ENCODE measurements around the gene NARS2.
A peak's percentile ranks its signal among the peaks of the same experiment; 100 is the strongest.
"Not testable (repeated sequence)": the region's sequence is repeated elsewhere in the genome, so short reads cannot be mapped to it uniquely, and the experiment has no call there.

The NARS2 gene

GRCh38 chr11:78514922-78515502, 59.7 kb downstream of the NARS2 start:
- Mint-ChIP-seq H3K36me3 (peaks cover 26% of the 10 kb centered on the region), H3K27me3 (no peaks in the 10 kb centered on the region), H3K9me3 (peaks cover 4% of the 10 kb centered on the region), H3K4me1 (peaks cover 5% of the 10 kb centered on the region), H3K27ac (no peak overlapping the region), H3K4me3 (no peak overlapping the region)
- ATAC-seq (ENCODE audit: low read depth), result no peak
- DNase-seq (ENCODE audit: low spot score in 2 of 2), result no peak

GRCh38 chr11:78513085-78513484, 61.6 kb downstream of the NARS2 start:
- H3K9me3 Mint-ChIP-seq; ATAC-seq (ENCODE audit: low read depth); H3K4me1 Mint-ChIP-seq; H3K27ac Mint-ChIP-seq; H3K27me3 Mint-ChIP-seq; DNase-seq (ENCODE audit: low spot score in 2 of 2); H3K4me3 Mint-ChIP-seq: not testable (repeated sequence)
- peaks cover 33% of the 10 kb centered on the region for H3K36me3 Mint-ChIP-seq

DNA sequence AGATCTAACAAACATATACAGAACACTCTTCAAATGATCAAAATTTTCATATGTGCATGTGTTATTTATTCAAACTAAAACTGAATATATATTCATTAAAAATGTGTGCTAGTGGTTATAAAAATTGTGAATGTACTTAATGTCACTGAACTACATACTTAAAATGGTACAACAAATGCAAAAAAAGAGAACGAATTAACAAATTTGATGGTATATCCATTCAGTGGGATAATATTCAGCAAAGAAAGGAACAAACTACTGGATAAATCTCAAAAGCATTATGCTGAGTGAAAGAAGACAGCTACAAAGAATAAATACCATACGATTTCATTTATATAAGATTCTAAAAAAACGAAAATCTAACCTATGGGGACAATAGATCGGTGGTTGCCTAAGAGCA, 64.1 kb downstream of the NARS2 start:
- ATAC-seq (ENCODE audit: low read depth), result no peak
- peaks cover 29% of the 10 kb centered on the region for H3K36me3 Mint-ChIP-seq
- H3K27ac Mint-ChIP-seq, result no peak overlapping the region
- H3K4me3 Mint-ChIP-seq, result no peak overlapping the region
- peaks cover 5% of the 10 kb centered on the region for H3K9me3 Mint-ChIP-seq
- H3K27me3 Mint-ChIP-seq, result no peaks in the 10 kb centered on the region
- no peak for DNase-seq (ENCODE audit: low spot score in 2 of 2)
- peaks cover 3% of the 10 kb centered on the region for H3K4me1 Mint-ChIP-seq

DNA sequence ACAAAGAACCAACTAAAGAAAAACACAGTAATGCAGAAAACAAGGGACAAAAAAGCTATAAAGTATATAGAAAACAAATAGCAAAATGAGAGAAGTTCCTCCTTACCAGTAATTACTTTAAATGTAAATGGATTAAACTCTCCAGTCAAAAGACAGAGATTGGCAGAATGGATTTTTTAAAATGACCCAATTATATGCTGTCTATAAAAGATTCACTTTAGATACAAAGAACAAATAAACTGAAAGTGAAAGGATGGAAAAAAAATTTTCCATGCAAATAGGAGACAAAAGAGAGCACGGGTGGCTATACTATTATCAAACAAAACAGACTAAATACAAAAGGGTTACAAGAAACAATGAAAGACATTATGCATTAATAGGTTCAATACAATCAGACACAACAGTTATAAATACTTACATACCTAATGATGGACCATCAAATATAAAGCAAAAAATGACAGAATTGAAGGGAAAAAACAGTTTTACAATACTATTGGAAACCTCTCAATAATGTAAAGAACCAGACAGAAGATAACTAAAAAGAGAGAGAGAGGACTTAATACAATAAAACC, 64.6 kb downstream of the NARS2 start:
- peaks cover 3% of the 10 kb centered on the region for H3K4me1 Mint-ChIP-seq
- H3K27ac Mint-ChIP-seq, result no peak overlapping the region
- H3K9me3 Mint-ChIP-seq, result peaks cover 5% of the 10 kb centered on the region

GRCh38 chr11:78504708-78505107, 70.0 kb downstream of the NARS2 start:
- no peak overlapping the region for H3K4me3 Mint-ChIP-seq
- DNase-seq (ENCODE audit: low spot score in 2 of 2) (no peak), ATAC-seq (ENCODE audit: low read depth) (no peak)
- H3K36me3 Mint-ChIP-seq, result peaks cover 7% of the 10 kb centered on the region
- H3K27me3 Mint-ChIP-seq, result no peaks in the 10 kb centered on the region
- peaks cover 2% of the 10 kb centered on the region for H3K9me3 Mint-ChIP-seq
- H3K4me1 Mint-ChIP-seq, result no peaks in the 10 kb centered on the region
- H3K27ac Mint-ChIP-seq, result peak overlapping the region; percentile 15

More for the DNA sequence above, 64.6 kb downstream of the NARS2 start:
- no peaks in the 10 kb centered on the region for H3K27me3 Mint-ChIP-seq
- no peak overlapping the region for H3K4me3 Mint-ChIP-seq
- no peak for DNase-seq (ENCODE audit: low spot score in 2 of 2)
- peaks cover 29% of the 10 kb centered on the region for H3K36me3 Mint-ChIP-seq
- no peak for ATAC-seq (ENCODE audit: low read depth)

- no peak for ATAC-seq (ENCODE audit: low read depth)
- no peaks in the 10 kb centered on the region for H3K27me3 Mint-ChIP-seq
- H3K27ac Mint-ChIP-seq, result no peak overlapping the region
- no peaks in the 10 kb centered on the region for H3K9me3 Mint-ChIP-seq
- H3K4me1 Mint-ChIP-seq, result no peaks in the 10 kb centered on the region
- no peak overlapping the region for H3K4me3 Mint-ChIP-seq
- no peak for DNase-seq (ENCODE audit: low spot score in 2 of 2)
- H3K36me3 Mint-ChIP-seq, result peaks cover 4% of the 10 kb centered on the region
These were observed 70.5 kb downstream of the NARS2 start for GRCh38 chr11:78504181-78504580.

DNA sequence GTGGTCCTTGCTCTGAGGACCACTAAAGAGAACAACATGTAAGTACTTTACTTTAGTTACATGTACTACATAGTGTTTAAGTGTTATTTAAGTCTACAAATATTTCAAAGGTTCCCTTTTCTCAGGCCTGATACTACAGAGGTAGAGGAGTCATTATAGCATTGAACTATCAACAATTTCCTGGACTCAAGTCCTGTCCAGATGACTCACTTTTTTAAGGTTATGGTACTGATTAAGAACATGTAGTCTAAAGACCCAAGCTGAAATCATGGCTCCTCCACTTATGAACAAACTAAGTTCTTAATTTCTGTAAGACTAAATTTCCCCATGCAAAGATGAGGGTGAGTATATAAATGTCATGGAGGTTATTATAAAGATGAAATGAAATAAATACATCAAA, 74.7 kb downstream of the NARS2 start:
- H3K27ac Mint-ChIP-seq, result no peak overlapping the region
- H3K9me3 Mint-ChIP-seq, result no peaks in the 10 kb centered on the region
- H3K36me3 Mint-ChIP-seq, result no peaks in the 10 kb centered on the region

DNA sequence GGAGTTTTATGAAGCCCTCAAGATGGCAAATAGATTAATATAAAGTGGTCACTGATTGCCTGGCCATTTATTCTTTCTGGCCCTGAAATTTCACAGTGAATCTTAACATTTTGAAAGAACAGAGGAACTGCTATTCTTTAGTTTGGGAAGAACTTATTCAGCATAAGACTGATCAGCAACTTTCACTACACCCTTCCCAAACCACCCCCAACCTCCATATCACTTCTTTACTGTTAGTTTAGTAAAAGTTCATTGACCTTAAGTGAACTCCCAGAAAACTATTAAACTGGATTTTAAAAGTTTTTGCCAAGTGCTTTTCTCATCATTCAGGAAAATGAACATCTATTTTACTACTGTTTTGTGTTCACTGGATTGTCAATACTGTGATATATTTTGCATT, 77.4 kb downstream of the NARS2 start:
- no peak overlapping the region for H3K4me3 Mint-ChIP-seq
- ATAC-seq (ENCODE audit: low read depth) (no peak), DNase-seq (ENCODE audit: low spot score in 2 of 2) (no peak)
- peaks cover 8% of the 10 kb centered on the region for H3K4me1 Mint-ChIP-seq
- peaks cover under 1% of the 10 kb centered on the region for H3K36me3 Mint-ChIP-seq
- H3K9me3 Mint-ChIP-seq, result no peaks in the 10 kb centered on the region
- no peak overlapping the region for H3K27ac Mint-ChIP-seq
- H3K27me3 Mint-ChIP-seq, result no peaks in the 10 kb centered on the region

More for the DNA sequence above, 74.7 kb downstream of the NARS2 start:
- Mint-ChIP-seq H3K27me3 (no peaks in the 10 kb centered on the region), H3K4me1 (peaks cover 8% of the 10 kb centered on the region), H3K4me3 (no peak overlapping the region)
- no peak for DNase-seq (ENCODE audit: low spot score in 2 of 2)
- ATAC-seq (ENCODE audit: low read depth), result no peak

DNA sequence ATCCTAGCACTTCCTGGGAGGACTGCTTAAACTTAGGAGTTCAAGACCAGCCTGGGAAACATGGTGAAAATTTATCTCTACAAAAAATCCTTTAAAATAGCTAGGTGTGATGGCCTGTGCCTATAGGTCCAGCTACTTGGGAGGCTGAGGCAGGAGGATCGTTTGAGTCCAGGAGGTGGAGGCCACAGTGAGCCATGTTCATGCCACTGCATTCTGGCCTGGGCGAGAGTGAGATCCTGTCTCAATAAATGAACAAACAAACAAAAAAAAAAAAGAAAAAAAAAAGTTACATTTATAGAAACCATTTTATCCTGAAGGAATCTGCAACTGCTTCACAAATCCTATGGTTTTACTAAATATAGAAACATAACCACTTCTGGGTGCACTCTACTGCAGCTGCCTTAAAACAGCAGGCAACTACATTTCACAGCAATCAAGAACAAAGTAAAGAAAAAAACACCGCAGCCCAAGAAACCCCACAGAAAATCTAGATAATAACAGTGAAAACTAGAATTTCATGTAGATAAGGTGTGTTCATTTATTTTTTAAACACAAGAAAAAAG, 81.2 kb downstream of the NARS2 start:
- DNase-seq (ENCODE audit: low spot score in 2 of 2), result no peak
- no peak overlapping the region for H3K4me3 Mint-ChIP-seq
- peaks cover 8% of the 10 kb centered on the region for H3K4me1 Mint-ChIP-seq
- peaks cover 14% of the 10 kb centered on the region for H3K36me3 Mint-ChIP-seq
- no peak overlapping the region for H3K27ac Mint-ChIP-seq
- H3K27me3 Mint-ChIP-seq, result no peaks in the 10 kb centered on the region
- ATAC-seq (ENCODE audit: low read depth), result no peak
- no peaks in the 10 kb centered on the region for H3K9me3 Mint-ChIP-seq

DNA sequence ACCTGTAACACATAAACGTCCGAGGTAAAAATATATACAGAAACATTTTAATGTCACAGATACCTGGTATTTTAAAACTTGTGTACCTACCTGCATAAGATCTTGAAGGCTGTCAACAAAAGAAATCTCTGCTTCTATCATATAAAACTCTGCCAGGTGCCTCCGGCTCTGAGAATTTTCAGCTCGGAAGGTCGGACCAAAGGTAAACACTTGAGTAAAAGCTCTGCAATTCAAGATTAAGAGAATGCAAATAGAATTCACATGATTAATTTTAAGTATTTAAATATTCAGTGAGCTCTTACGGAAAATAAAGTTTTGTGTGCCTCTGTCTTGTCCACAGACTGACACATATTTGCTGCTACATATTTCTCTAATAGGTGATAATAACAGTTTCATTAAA, 81.7 kb downstream of the NARS2 start:
- DNase-seq (ENCODE audit: low spot score in 2 of 2) (no peak), ATAC-seq (ENCODE audit: low read depth) (no peak)
- Mint-ChIP-seq H3K9me3 (no peaks in the 10 kb centered on the region), H3K36me3 (peaks cover 17% of the 10 kb centered on the region), H3K27me3 (no peaks in the 10 kb centered on the region), H3K4me3 (no peak overlapping the region), H3K4me1 (peaks cover 4% of the 10 kb centered on the region), H3K27ac (no peak overlapping the region)

DNA sequence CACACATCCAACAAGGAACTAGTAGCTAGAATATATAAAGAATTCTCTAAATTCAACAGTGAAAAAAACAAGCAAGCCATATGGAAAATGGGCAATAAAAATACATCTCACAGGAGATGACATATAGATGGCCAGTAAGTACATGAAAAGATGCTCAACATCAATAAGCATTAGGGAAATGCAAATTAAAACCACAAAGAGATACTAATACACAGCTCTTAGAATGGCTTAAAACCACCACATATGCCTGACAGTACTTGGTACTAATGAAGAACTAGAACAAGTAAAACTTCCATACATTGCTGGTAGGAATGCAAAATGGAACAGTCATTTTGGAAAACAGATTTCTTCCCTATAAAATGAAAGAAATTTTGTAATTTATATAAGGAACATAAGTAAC, 85.5 kb downstream of the NARS2 start:
- peaks cover 35% of the 10 kb centered on the region for H3K36me3 Mint-ChIP-seq
- ATAC-seq (ENCODE audit: low read depth) (no peak), DNase-seq (ENCODE audit: low spot score in 2 of 2) (no peak)
- no peak overlapping the region for H3K27ac Mint-ChIP-seq
- no peak overlapping the region for H3K4me3 Mint-ChIP-seq
- no peaks in the 10 kb centered on the region for H3K4me1 Mint-ChIP-seq
- no peaks in the 10 kb centered on the region for H3K27me3 Mint-ChIP-seq
- no peaks in the 10 kb centered on the region for H3K9me3 Mint-ChIP-seq

GRCh38 chr11:78478536-78478935, 96.1 kb downstream of the NARS2 start:
- Mint-ChIP-seq H3K27ac (no peak overlapping the region), H3K9me3 (no peaks in the 10 kb centered on the region), H3K4me3 (no peak overlapping the region), H3K27me3 (no peaks in the 10 kb centered on the region), H3K36me3 (peaks cover 27% of the 10 kb centered on the region), H3K4me1 (peaks cover 7% of the 10 kb centered on the region)
- ATAC-seq (ENCODE audit: low read depth) (no peak), DNase-seq (ENCODE audit: low spot score in 2 of 2) (no peak)

DNA sequence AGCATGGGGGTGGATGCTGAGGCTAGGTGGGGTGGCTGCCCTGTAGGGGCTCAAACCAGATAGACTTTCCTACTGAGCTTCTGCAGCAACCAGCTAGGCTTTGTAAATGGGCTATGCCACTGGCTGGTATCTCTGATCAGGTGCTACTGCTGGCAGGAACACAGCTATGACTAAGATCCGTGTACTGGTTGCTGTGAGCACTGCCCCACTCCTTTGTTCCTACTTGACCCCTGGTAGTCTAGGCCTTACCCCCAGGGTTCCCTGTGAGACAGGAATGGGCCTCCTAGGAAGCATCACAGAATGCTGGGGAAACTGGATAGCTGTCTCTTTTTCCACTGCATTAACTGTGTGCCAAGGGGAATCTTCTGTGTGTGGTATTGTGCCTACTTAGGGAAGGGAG, 98.6 kb downstream of the NARS2 start:
- DNase-seq (ENCODE audit: low spot score in 2 of 2) (no peak), ATAC-seq (ENCODE audit: low read depth) (no peak)
- H3K9me3 Mint-ChIP-seq, result peaks cover 1% of the 10 kb centered on the region
- no peaks in the 10 kb centered on the region for H3K4me1 Mint-ChIP-seq
- no peaks in the 10 kb centered on the region for H3K27me3 Mint-ChIP-seq
- H3K4me3 Mint-ChIP-seq, result no peak overlapping the region
- H3K36me3 Mint-ChIP-seq, result peaks cover 22% of the 10 kb centered on the region
- no peak overlapping the region for H3K27ac Mint-ChIP-seq

- no peak for ATAC-seq (ENCODE audit: low read depth)
- Mint-ChIP-seq H3K4me3 (no peak overlapping the region), H3K9me3 (peaks cover 1% of the 10 kb centered on the region), H3K27me3 (no peaks in the 10 kb centered on the region), H3K27ac (no peak overlapping the region), H3K4me1 (peaks cover 5% of the 10 kb centered on the region), H3K36me3 (peaks cover 22% of the 10 kb centered on the region)
- no peak for DNase-seq (ENCODE audit: low spot score in 2 of 2)
These were observed 100.2 kb downstream of the NARS2 start for GRCh38 chr11:78474451-78474850.

DNA sequence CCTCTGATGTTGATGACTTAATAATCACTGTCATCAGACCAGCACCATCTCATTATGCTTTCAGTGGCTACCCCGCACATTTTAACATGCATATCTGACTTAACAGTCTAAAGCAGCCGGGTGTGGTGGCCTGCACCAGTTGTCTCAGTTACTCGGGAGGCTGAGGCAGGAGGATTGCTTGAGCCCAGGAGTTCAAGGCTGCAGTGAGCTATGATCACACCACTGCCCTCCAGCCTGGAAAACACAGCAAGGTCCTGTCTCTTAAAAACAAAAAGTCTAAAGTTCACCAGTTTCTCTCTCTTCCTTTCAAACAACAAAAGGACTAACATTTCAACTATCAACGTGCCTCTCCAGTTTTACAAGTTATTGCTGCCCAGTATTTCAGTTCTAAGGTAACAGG, 101.8 kb downstream of the NARS2 start:
- ATAC-seq (ENCODE audit: low read depth), result no peak
- H3K36me3 Mint-ChIP-seq, result peaks cover 23% of the 10 kb centered on the region
- no peak for DNase-seq (ENCODE audit: low spot score in 2 of 2)

More for the DNA sequence above, 101.8 kb downstream of the NARS2 start:
- peaks cover 8% of the 10 kb centered on the region for H3K4me1 Mint-ChIP-seq
- no peak overlapping the region for H3K4me3 Mint-ChIP-seq
- H3K9me3 Mint-ChIP-seq, result peaks cover 1% of the 10 kb centered on the region
- peak overlapping the region; percentile 60 for H3K27ac Mint-ChIP-seq
- H3K27me3 Mint-ChIP-seq, result no peaks in the 10 kb centered on the region

Measured in memory B cell (primary cell).